ENCODE results near the gene HOXA13. TPM values are rescaled to one million over a fixed set of nuclear protein-coding genes. Genes with fewer than 3 reads are reported as not detected.
A peak's percentile ranks its signal among the peaks of the same experiment; 100 is the strongest.

Gene HOXA13
- polyA plus RNA-seq, 1 experiment, result 4.6 TPM

DNA sequence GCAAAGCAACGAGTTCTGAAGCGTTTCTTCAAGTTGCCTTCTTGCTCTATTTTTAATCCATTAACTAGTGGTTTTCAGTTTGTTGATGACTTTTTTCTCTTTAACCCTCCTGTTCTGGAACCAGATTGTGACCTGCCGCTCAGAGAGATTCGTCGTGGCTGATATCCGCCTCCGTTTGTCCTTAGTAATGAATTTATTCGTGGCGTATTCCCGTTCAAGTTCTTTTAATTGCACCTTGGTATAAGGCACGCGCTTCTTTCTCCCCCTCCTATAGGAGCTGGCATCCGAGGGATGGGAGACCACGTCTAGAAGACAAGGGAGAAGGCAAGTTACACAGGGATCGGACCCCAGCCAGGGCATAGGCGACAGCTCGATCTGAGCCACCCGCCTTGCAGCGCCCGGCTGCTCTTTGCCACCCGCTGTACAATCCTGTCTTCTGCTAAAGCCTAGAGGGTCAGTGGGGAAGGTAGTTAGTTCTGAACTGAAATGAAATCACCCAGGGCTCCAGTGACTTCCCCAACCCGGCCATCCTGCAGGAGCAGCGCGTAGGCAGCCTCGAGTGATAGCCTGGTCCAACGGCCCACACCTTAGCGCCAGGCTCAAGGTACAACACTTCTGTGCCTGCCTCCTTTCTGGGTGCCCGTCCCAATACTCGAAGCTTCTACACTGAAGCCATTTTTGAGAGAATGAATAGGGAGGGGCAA lies 1.6 kb downstream of the HOXA13 start:
- H3K27me3 ChIP-seq (ENCODE audit: control insufficient read depth, insufficient read depth, low read length), result no peaks in the 10 kb centered on the region
- POLR2A ChIA-PET, result interaction anchor here (0.6 to 0.7 kb wide), 2 partner anchors 23 to 739 kb away, joined by 3 to 5 read pairs; no protein-coding TSS in a partner anchor
- TF ChIP-seq, protein P1, sequence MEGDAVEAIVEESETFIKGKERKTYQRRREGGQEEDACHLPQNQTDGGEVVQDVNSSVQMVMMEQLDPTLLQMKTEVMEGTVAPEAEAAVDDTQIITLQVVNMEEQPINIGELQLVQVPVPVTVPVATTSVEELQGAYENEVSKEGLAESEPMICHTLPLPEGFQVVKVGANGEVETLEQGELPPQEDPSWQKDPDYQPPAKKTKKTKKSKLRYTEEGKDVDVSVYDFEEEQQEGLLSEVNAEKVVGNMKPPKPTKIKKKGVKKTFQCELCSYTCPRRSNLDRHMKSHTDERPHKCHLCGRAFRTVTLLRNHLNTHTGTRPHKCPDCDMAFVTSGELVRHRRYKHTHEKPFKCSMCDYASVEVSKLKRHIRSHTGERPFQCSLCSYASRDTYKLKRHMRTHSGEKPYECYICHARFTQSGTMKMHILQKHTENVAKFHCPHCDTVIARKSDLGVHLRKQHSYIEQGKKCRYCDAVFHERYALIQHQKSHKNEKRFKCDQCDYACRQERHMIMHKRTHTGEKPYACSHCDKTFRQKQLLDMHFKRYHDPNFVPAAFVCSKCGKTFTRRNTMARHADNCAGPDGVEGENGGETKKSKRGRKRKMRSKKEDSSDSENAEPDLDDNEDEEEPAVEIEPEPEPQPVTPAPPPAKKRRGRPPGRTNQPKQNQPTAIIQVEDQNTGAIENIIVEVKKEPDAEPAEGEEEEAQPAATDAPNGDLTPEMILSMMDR (IDR thresholded peaks at IDR 0.05; ENCODE audit: insufficient read depth, low read depth, low read length), result no peak
- peak overlapping the region; percentile 55 for H3K4me3 ChIP-seq (ENCODE audit: low read depth, low read length)
- CTCF ChIA-PET, result interaction anchor here (0.6 to 4.1 kb wide), 13 partner anchors 8 to 895 kb away, joined by 3 to 23 read pairs (median 3); partner anchors contain the start of gene HOXA11
- no peak for DNase-seq (ENCODE audit: low read depth)
- H3K36me3 ChIP-seq (ENCODE audit: control insufficient read depth, insufficient read depth, low read length), result no peaks in the 10 kb centered on the region

DNA sequence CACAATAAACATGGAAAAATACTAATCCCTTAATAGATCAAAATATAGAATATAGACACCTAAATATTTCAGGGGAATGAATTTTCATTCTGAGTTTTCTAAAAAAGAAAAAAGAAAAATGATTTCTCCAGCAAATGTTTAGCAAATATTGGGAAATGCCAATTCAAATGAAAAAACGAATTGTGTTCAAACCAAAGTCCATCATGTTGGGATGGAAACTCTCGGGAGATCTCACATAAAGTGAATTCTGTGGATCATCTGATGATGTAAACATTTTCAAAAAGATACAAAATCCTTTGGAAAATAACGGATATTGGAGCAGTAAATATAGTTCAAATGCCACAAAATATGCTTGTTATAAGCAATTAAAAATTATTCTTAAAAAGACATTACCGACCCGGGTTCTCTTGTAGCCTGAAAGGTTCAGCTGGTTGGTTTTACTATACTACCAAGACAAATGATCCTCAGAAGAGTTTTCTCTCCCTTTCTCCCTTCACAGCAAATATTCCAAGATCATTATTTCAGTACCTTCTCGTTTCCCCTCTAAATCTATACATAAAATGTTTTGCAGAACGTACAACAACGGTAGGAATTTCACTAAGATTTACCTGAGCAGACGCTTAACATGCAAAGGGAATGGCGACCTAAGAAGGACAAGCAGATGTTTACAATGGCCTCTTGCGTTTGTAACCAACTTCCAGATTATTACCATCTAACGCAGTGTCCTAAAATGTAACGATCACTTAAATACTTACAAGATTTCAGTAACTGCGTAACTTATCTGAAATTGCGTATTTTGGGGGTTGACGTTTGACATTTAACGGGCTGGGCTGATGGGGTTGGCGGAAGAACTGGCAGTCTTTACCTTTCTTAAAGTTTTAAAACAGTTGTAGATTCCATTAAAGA lies 2.5 kb downstream of the HOXA13 start:
- ChIA-PET POLR2A (no interaction called here), CTCF (interaction anchor here (0.6 to 4.1 kb wide), 5 partner anchors 13 to 873 kb away, joined by 3 to 23 read pairs (median 3); partner anchors contain the start of gene HOXA11)
- TF ChIP-seq, protein P1 (IDR thresholded peaks at IDR 0.05; ENCODE audit: insufficient read depth, low read depth, low read length), result no peak
- peak overlapping the region; percentile 55 for H3K4me3 ChIP-seq (ENCODE audit: low read depth, low read length)
- no peaks in the 10 kb centered on the region for H3K27me3 ChIP-seq (ENCODE audit: control insufficient read depth, insufficient read depth, low read length)
- H3K36me3 ChIP-seq (ENCODE audit: control insufficient read depth, insufficient read depth, low read length), result peaks cover 2% of the 10 kb centered on the region; the same call in 1 of the 2 replicates
- no peak for DNase-seq (ENCODE audit: low read depth)

DNA sequence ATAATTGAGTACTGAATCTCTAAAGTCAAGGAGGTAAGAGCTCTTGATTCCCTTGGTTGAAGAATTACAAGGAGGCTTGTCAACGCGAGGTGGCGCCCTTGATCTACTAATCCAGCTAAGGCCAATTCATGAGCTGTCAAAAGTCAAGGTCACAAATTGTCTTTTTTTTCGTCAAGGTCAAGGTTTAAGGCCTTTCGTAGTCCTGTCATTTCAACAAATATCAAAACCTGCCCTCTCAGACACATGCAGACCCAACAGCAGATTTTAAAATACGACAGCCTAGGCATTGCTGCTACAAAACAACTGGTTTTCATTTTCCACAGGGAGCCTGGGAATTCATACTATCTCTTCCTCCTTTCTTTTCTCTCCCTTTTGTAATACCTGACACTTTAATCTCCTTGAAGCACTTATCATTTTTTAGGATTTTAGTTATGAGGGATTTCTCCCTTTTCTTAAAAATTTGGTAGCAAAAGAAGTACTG lies 3.6 kb downstream of the HOXA13 start:
- H3K27me3 ChIP-seq (ENCODE audit: control insufficient read depth, insufficient read depth, low read length), result no peaks in the 10 kb centered on the region
- H3K4me3 ChIP-seq (ENCODE audit: low read depth, low read length), result peak overlapping the region; percentile 55
- TF ChIP-seq, protein P1 (IDR thresholded peaks at IDR 0.05; ENCODE audit: insufficient read depth, low read depth, low read length), result peak; percentile 74
- CTCF ChIA-PET, result interaction anchor here (0.7 to 2.8 kb wide), 31 partner anchors 10 to 1340 kb away, joined by 3 to 20 read pairs (median 5); partner anchors contain the start of genes HOXA10 and HOXA11
- POLR2A ChIA-PET, result interaction anchor here (0.6 to 1.1 kb wide), 3 partner anchors 23 to 842 kb away, joined by 3 to 6 read pairs (median 4); no protein-coding TSS in a partner anchor
- H3K36me3 ChIP-seq (ENCODE audit: control insufficient read depth, insufficient read depth, low read length), result peaks cover 2% of the 10 kb centered on the region
- DNase-seq (ENCODE audit: low read depth), result no peak

DNA sequence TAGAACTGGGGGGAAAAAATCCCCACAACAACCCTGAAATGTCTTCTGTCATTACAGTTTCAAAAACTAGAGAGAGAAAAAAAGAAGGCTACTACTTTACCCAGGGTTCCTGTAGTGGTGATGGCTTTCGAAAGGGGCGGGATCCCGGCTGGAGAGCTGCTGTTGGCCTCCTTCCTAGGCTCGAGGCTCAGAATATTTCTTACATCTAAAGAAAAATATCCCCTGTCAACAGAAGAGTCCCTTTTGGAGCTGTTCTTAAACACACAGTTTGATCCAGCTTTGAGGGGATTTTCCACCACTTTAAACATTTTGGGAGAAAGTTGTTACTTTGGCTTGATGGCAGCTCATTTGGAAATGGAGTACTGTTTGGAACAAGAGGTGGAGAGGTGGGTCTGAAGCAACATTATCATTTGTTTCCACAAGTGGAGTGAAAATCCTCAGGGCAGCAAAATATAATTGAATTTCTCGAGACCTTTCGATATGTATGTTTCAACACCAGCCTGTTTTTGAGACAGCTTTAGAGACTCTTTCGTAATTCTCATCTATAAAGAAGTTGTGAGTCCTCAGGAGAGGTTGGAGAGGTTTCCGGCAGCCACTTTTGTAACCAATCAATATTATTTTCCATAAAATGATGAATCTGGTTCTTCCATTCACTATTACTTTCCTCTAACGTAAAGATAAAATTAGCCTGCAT lies 5.1 kb downstream of the HOXA13 start:
- no peak for DNase-seq (ENCODE audit: low read depth)
- CTCF ChIA-PET, result interaction anchor here (0.7 to 2.8 kb wide), 19 partner anchors 8 to 880 kb away, joined by 3 to 20 read pairs (median 9); partner anchors contain the start of genes HOXA10 and HOXA11
- TF ChIP-seq, protein P1 (IDR thresholded peaks at IDR 0.05; ENCODE audit: insufficient read depth, low read depth, low read length), result no peak
- H3K27me3 ChIP-seq (ENCODE audit: control insufficient read depth, insufficient read depth, low read length), result no peaks in the 10 kb centered on the region
- POLR2A ChIA-PET, result interaction anchor here (0.6 to 0.7 kb wide), 3 partner anchors 10 to 34 kb away, joined by 3 to 4 read pairs (median 3); partner anchors contain the start of gene HOXA11
- H3K4me3 ChIP-seq (ENCODE audit: low read depth, low read length), result peak overlapping the region; percentile 55
- H3K36me3 ChIP-seq (ENCODE audit: control insufficient read depth, insufficient read depth, low read length), result peaks cover 2% of the 10 kb centered on the region

Measured in BJ (cell line).